C4-2B (cell line): Measurements from ENCODE around the gene USP27X.
A peak's percentile ranks its signal among the peaks of the same experiment; 100 is the strongest.

Experiments used
- CTCF ChIP-seq: fragments of 450-650 bp; conservative IDR thresholded peaks from 2 replicates; pipeline ENCODE4 v1.5.1; 2017; ENCODE audit warnings: mild to moderate bottlenecking
- ZFX ChIP-seq: fragments of 450-650 bp; IDR thresholded peaks from 2 replicates; pipeline ENCODE4 v1.6.1; 2017

GRCh38 chrX:49840679-49841078 is 38.6 kb upstream of the USP27X start:
- TF ChIP-seq CTCF (peak; percentile 36), ZFX (no peak)
